Thyroid gland (tissue), 4 donors: Measurements from ENCODE around the gene RHOA. TPM values are rescaled to one million over a fixed set of nuclear protein-coding genes. Genes with fewer than 3 reads are reported as not detected.

Source experiments
- DNase-seq, 2 donors: peaks; one replicate each; pipeline ENCODE4 v3.0.0-alpha.2; 2019
- H3K27ac ChIP-seq, 3 donors: fragments of 200-600 bp; sonication (generic); 1 replicate in 2 of 3; 2 replicates in 1 of 3; pipeline ENCODE4 v1.5.1; 2016 to 2019; ENCODE audit warnings: mild to moderate bottlenecking in 1 of 3, moderate library complexity in 1 of 3
- H3K27me3 ChIP-seq: fragments of 200-600 bp; sonication (generic); one replicate; pipeline ENCODE4 v1.5.1; 2019
- H3K36me3 ChIP-seq, 2 donors: fragments of 200-600 bp; sonication (generic); one replicate each; pipeline ENCODE4 v1.5.1; 2016 to 2019
- H3K4me1 ChIP-seq, 2 donors: fragments of 200-600 bp; sonication (generic); one replicate each; pipeline ENCODE4 v1.5.1; 2017 to 2019
- H3K4me3 ChIP-seq, 3 donors: fragments of 200-600 bp; sonication (generic); replicated peaks in 1 of 3; 1 replicate in 2 of 3; 2 replicates in 1 of 3; pipeline ENCODE4 v1.5.1; 2016; ENCODE audit warnings: mild to moderate bottlenecking in 1 of 3
- H3K9me3 ChIP-seq: fragments of 200-600 bp; sonication (generic); one replicate; pipeline ENCODE4 v1.5.1; 2017
- CTCF ChIP-seq, 6 experiments: fragments of 200-600 bp in 3 of 6; fragments of 450-650 bp in 3 of 6; sonication (generic) in 3 of 6; IDR thresholded peaks; one replicate each; pipeline ENCODE4 v1.5.1; 2016 to 2019; ENCODE audit warnings: antibody characterized with exemption in 6 of 6, mild to moderate bottlenecking in 2 of 6, inconsistent platforms in 1 of 6, moderate library complexity in 1 of 6
- POLR2A ChIP-seq, 2 donors: fragments of 450-650 bp; IDR thresholded peaks; one replicate each; pipeline ENCODE4 v1.6.1; 2017; ENCODE audit warnings: antibody characterized with exemption in 2 of 2, mild to moderate bottlenecking in 2 of 2, moderate library complexity in 1 of 2
- WGBS, 2 donors: methylation state at CpG; one replicate each; pipeline ENCODE4 v1.1.5; 2017; 5-methylcytosine and 5-hydroxymethylcytosine counted together
- intact Hi-C: fragments of 100-400 bp; cut with DNase I; formaldehyde crosslinking; loops from one replicate; pipeline ENCODE4 v1.15.1; 2023
- total RNA-seq, 4 donors: library from RNA; depleted of rRNA; stranded (reverse); fragments of >200 nt; gene quantifications; one replicate each; pipeline ENCODE4 v1.2.3, GENCODE V29; 2016

The RHOA gene
- total RNA-seq, 4 donors from 2014 or later = 437 to 789 (median 587) TPM

DNA sequence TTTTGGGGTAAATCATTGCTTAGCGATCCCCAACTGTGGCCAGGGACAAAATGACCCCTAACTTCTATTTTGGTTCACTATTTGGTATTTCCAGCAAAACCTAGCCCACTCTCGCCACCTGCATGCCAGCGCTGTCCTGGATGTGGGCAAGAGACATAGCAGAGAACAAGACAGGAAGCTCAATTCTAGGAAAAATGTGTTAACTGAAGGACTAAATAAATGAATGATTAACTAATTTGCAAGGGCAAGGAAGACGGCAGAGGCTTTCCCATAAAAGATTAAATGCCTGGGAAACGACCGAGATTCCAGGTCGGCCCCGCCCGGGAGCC is 16.9 kb upstream of the RHOA start:
- intact Hi-C loops = no loop called here
- Histone ChIP-seq H3K9me3 (no peaks in the 10 kb centered on the region), H3K4me1 (peaks cover 7 to 13% of the 10 kb centered on the region in 2 donors), H3K4me3 (peak overlapping the region in 2 of 3 donors; percentile 6 to 56), H3K27me3 (no peaks in the 10 kb centered on the region), H3K27ac (peak overlapping the region; percentile 65 to 90 (median 78)), H3K36me3 (peaks cover 3 to 10% of the 10 kb centered on the region in 2 donors)
- no peak for DNase-seq
- no peak for TF ChIP-seq POLR2A (IDR thresholded peaks at IDR 0.05)
- peak in 1 of 6 experiments; percentile 13 for TF ChIP-seq CTCF (IDR thresholded peaks at IDR 0.05)
- 6 to 9% methylated on average over 9 of the region's 9 CpGs for WGBS, 2 donors

DNA sequence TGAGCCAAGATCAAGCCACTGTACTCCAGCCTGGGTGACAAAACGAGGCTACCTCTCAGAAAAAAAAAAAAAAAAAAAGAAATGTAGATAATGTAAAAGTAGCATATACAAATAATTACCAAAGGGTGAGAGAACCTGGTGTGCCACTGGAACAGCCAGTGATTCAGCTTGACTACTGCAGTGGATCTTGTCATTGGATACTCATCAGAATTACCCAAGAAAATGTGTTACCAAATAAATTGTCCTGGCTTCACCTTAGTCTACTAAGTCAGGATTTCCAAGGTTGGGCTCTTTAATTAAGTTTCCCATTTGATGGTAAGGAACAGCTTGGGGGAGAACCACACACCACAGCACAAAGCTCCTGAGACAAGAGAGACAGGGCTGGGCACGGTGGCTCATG is 15.8 kb upstream of the RHOA start:
- peaks cover 3 to 10% of the 10 kb centered on the region in 2 donors for H3K36me3 ChIP-seq
- 100% methylated on average over 2 of the region's 2 CpGs for WGBS, 2 donors
- no peaks in the 10 kb centered on the region for H3K9me3 ChIP-seq
- no peak overlapping the region for H3K27ac ChIP-seq
- no peak for DNase-seq
- TF ChIP-seq POLR2A (IDR thresholded peaks at IDR 0.05) = no peak
- TF ChIP-seq CTCF (IDR thresholded peaks at IDR 0.05) = no peak
- no peak overlapping the region for H3K4me3 ChIP-seq
- H3K4me1 ChIP-seq = peaks cover 18 to 24% of the 10 kb centered on the region in 2 donors
- no peaks in the 10 kb centered on the region for H3K27me3 ChIP-seq
- intact Hi-C loops = no loop called here

- Histone ChIP-seq H3K4me1 (peaks cover 30 to 33% of the 10 kb centered on the region in 2 donors), H3K4me3 (no peak overlapping the region), H3K36me3 (peaks cover 3 to 10% of the 10 kb centered on the region in 2 donors), H3K9me3 (no peaks in the 10 kb centered on the region), H3K27me3 (no peaks in the 10 kb centered on the region), H3K27ac (peak overlapping the region in 1 of 3 donors; percentile 74)
- TF ChIP-seq POLR2A (IDR thresholded peaks at IDR 0.05) (no peak), CTCF (IDR thresholded peaks at IDR 0.05) (no peak)
- 100% methylated on average over 4 to 5 of the region's 6 CpGs for WGBS, 2 donors
- no peak for DNase-seq
- intact Hi-C loops = no loop called here
Measured at GRCh38 chr3:49424816-49425215, 13.0 kb upstream of the RHOA start.

- no peaks in the 10 kb centered on the region for H3K27me3 ChIP-seq
- peaks cover 3 to 10% of the 10 kb centered on the region in 2 donors for H3K36me3 ChIP-seq
- peak in 1 of 2 donors; percentile 35 for TF ChIP-seq POLR2A (IDR thresholded peaks at IDR 0.05)
- TF ChIP-seq CTCF (IDR thresholded peaks at IDR 0.05) = no peak
Measured at GRCh38 chr3:49422379-49423248, 10.8 kb upstream of the RHOA start, which contains the start of gene AMT. TSS of gene AMT (minus strand) at chr3:49422473. CDS start at chr3:49422450, 23 bp downstream.

GRCh38 chr3:49421890-49422378 is 10.2 kb upstream of the RHOA start:
- intact Hi-C loops = no loop called here
- peak overlapping the region; percentile 74 to 85 (median 80) for H3K27ac ChIP-seq
- WGBS, 2 donors = 38 to 43% methylated on average over 4 to 12 of the region's 14 CpGs
- no peaks in the 10 kb centered on the region for H3K9me3 ChIP-seq
- no peaks in the 10 kb centered on the region for H3K27me3 ChIP-seq
- peaks cover 3 to 10% of the 10 kb centered on the region in 2 donors for H3K36me3 ChIP-seq
- peaks cover 24 to 30% of the 10 kb centered on the region in 2 donors for H3K4me1 ChIP-seq
- TF ChIP-seq POLR2A (IDR thresholded peaks at IDR 0.05) = no peak
- no peak for TF ChIP-seq CTCF (IDR thresholded peaks at IDR 0.05)
- no peak for DNase-seq
- no peak overlapping the region for H3K4me3 ChIP-seq

More at GRCh38 chr3:49422379-49423248, 10.8 kb upstream of the RHOA start, which contains the start of gene AMT:
- 25 to 34% methylated on average over 12 to 23 of the region's 25 CpGs for WGBS, 2 donors
- peak within 1 kb of the TSS; percentile 74 to 85 (median 80) for H3K27ac ChIP-seq
- DNase-seq = peak; percentile 69 to 90
- H3K4me1 ChIP-seq = peaks cover 24 to 30% of the 10 kb centered on the region in 2 donors
- intact Hi-C loops = no loop called here
- H3K4me3 ChIP-seq = no peak within 1 kb of the TSS
- no peaks in the 10 kb centered on the region for H3K9me3 ChIP-seq
